Stimulated activated naive CD4-positive, alpha-beta T cell (primary cell): Measurements from ENCODE around the gene IRF2BP2.

Experiments
- DNase-seq, 6 experiments: peaks; one replicate each; lab custom pipeline; 2025; lab: John Stamatoyannopoulos, UW

IRF2BP2 gene

DNA sequence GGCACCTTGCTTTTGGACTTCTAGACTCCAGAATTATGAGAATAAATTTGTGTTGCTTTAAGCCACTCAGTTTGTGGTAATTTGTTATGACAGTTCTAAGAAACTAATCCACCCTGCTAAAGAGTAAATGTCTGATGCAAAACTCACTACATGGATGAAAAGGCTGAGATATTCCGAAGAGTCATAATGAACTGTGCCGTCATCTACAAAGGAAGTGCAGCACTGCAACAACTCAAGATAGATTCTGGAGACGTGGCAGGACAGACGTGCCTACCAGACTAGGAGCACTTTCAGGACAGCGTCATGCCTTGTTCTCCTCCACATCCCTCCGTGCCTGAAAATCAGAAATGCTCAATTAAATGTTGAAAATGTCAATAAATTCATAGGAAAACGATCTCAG is 24.4 kb upstream of the IRF2BP2 start:
- DNase-seq, result no peak

DNA sequence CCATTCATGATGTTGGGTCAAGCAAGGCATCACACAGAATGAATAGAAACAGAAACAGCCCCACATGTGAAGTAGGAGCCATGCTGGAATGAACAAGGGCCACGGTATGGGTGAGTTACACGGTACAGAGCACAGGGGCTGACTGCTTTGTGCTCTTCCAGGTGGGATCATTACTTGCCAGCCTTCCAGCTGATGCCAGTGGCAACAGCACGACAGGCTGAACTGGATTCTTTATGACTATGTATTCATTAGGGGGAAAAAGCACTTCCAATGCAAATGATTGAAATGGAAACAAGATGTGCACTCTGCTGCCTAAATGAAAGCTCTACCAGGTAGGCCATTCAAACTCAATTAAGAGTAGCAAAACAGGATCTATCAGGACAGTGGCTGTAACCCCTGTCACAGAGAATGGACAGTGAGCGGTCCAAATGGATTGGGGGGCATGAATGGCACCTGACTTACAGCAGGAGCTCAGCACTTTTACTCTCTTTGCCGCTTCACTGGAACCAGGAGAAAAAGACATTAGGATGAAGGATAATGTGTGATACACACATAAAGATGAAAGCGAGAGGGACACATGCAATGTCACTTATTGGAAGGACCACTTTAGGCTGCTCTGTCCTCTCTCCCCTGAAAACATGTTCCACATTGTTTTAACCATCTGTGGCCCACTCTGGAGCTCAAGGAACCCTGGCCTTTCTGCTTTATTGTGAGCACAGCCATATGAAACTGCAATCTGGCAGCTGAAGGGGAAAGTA is 23.4 kb upstream of the IRF2BP2 start:
- no peak for DNase-seq

DNA sequence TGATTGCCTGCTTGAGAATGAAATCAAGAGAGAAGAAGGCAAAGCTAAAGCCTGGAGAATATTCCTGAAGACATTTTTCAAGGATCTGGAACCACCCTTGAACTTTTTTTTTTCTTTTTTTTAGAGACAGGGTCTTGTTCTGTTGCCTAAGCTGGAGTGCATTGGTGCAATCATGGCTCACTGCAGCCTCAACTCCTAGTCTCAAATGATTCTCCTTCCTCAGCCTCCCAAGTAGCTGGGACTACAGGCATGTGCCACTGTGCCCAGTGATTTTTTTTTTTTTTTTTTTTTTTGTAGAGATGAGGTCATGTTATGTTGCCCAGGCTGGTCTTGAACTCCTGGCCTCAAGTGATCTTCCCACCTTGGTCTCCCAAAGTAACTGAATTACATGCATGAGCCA is 22.2 kb upstream of the IRF2BP2 start:
- DNase-seq, result no peak

DNA sequence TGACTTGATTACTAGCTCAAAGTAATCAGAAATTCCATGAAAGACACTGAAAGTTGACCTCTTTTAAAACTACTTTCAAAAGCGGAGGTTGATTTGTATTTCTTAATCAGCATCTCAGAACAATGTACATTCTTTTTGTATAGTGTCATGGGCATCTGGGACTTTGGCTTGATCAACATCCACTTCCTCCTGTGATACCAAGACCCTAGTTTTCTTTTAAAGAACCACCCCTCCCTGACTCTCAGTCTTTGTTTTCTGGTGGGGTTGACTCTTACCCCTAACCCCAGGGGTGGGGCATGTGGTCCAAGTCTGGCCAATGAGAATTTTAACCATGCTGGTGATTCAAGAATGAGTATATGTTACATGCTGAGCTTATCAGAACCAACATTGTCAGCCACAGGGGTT is 21.7 kb upstream of the IRF2BP2 start:
- DNase-seq, result no peak

DNA sequence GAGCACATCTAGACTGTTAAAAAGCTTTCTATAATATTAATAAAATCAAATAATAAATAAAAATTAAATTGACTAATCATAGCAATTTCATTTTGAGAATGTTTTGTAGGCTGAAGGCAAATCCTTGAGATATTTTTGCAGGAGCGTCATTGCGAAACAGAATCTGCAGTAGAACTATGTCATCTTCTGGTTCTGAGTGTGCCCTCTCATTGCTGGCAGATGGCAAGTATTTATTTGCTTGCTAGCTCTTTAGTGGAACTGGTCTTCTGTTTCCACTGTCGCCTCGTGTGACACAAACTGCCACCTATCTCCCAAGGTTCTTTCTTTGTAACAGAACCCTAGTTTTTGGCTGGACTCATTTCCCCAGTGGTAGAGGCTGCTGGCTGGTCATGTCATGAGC is 19.0 kb upstream of the IRF2BP2 start:
- DNase-seq, result no peak

DNA sequence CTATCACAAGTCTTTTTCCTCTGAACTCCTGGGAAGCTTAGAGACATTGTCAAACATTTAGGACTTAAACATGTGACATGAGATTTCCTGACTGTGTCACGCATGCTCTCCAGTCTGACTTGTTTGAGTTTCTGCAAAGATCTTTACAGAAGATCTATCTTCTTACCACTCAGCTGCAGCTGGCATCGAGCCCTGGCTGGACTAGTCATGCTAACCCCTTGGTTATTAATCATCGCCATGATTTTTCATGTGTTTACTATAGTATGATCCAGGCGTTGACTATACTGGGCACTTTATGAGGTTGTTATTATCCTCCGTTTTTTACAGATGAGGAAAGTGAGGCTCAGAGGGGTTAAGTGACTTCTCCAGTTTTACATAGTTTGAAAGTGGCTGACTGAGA is 18.1 kb upstream of the IRF2BP2 start:
- DNase-seq, result no peak

DNA sequence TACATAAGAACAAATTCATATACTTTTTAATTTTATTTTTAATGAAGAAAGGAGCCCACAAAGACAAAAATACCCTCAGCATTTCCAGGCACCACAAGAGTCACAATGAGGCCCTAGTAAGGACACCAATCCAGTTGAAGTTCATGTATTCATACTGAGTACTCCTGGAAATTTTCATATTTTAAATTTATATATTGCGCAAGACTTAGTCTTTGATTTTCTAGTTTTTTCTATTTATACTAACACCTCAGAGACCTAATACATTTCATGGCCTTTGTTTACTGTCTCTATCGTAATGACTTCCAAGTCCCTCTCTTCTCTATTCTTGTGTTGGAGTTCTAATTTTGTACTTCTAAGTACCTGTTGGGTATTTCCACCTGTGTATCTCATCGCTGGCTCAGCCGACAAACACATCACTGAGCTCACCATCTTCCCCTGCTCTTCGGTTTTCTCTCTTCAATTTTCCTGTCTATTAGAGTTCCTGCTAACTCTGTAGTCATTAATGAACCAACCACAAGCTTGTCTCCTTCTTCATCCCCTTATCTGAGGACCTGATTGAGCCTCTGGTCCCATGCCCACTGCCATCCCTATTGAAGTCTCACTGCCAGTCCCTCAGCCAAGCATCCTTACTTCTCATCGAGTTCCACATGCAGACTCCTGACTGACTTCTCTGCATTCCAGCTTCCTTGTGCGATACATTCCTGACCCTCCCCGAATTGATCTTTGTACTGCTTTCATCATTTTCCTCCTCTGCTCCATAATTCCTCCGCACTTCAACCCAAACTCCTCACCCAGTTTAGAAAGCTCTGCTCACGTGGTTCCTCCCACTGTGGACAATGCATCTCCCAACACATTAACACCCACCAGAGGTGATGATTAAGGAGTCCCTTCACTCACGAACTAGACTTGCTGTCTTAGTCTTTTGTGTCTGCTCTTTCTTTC is 17.3 kb upstream of the IRF2BP2 start:
- DNase-seq, result no peak

DNA sequence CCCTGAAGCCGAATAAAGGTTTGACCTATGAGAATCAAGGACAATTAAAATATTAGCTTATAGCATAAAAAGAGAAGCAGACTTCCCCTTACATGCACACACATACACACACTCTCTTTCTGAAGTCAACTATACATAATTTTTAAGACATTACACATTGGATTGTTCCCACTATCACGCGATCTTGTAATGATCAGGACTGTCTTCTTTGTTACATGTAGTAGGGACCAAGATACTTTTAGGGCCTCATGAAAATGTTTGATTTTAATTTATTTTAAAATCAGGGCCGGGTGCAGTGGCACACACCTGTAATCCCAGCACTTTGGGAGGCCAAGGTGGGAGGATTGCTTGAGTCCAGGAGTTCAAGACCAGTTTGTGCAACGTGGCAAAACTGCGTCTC is 16.4 kb upstream of the IRF2BP2 start:
- no peak for DNase-seq

DNA sequence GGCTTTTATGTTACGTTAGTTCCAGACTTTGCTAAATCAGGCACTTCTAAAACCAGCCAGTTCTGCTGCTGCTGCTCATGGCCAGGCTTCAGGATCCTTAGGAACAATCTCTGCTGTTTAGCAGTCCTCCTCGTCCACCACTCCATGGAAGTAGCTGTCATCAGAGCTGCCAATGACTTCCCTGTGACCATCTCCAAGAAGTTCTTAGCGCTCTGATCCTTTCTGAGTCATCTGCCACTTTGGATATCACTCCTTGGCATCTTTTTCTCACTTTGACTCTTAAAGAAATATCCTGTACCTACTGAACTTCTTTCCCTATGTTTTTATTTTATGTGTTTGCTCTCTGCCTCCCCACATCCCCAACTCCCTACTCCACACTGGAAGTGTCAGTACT is 14.7 kb upstream of the IRF2BP2 start:
- no peak for DNase-seq

DNA sequence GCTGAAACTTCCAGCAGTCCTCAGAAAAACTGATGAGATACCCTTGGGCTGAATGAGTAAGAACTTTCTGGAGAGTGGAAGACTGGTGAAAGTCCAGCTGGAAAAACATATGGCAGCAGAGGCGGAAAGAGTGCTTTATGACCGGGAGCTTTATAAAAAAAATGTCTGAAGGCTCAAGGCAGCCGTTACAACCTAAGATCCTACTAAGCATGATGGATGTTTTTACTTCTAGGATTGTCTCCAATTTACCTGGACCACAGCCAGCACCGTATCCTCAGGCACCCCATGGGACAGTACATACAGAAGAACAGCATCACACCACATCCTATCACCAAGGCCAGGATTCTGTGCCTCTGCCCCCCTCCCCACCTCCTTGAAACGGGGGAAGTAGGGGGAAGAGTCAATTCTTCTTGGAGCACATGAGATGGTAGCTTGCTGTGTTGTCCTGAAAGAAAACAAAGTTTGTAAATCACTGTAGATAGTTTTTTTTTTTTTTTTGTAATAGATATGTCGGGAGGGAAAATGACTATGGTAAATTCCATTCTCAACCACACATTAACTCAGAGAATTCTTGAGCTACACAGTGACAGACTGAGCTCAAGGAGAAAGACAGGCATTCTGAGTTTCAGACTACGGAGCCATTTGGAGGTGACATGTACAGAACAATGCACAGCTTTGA is 11.8 kb upstream of the IRF2BP2 start:
- no peak for DNase-seq

DNA sequence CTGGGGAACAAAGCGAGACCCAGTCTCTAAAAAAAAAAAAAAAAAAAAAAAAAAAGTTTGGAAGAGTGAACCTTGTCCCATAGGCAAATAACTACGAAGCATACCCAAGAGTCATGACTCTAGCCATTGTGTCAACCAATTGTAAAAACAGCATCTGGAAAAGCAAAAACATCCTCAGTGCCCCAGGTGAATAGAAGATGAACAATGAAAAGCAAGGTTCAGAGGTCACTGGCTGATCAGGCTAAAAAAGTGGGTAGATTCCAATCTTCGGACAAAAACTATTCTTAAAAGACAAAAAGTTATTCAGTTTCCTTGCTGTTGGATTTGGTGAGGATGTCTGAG is 11.1 kb upstream of the IRF2BP2 start:
- DNase-seq, result no peak

DNA sequence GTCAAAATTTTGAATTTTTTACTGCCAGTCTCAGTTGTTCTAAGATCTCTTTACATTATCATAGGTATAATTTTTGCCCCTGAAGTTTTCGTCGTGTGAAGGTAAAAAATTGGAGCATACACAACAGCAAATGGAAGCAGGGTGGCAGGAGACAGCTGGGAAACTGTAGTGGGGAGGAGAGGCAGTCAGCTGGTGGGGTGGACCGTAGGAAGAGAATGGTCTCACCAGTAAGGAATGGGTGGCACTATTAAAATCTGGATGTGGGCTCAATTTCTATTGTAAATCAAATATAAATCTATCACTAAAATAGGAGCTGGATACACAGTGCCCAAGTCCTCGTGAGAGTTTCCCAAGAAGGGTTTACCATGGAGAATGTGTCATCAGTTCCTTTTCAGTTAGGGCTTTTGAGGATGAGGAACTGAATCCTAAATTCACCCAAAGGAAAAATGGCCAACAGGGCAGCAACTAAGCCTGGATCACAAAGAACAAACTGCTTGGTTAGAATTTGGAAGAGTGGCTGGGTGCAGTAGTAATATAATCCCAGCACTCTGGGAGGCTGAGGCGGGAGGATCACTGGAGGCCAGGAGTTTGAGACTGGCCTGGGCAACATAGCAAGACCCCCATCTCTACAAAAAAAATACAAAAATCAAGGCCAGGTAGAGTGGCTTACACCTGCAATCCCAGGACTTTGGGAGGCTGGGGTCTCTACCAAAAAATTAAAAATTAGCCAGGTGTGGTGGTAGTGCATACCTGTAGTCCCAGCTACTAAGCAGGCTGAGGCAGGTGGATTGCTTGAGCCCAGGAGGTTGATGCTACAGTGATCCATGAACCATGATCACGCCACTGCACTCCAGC is 10.5 kb upstream of the IRF2BP2 start:
- no peak for DNase-seq

DNA sequence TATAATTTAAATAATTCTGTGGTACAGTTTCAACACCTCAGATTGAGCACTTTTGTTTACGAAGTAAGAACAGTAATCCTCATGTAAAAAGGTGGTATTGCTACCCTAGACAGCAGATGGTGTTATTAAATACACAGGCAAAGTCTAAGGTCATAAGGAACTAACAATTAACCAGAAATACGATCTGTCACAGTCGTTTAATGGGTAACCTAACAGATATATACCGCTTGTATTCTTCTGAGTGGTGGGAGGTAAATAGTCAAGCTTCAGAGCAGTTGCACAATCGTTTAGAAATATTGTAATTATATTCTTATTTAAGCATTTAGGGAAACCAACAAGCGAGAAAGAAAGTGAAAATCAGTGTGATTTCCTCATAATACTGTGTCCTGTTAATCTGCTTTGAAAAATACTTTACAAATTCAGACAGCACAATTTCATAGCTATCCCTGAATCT is 9.8 kb upstream of the IRF2BP2 start:
- DNase-seq, result no peak

DNA sequence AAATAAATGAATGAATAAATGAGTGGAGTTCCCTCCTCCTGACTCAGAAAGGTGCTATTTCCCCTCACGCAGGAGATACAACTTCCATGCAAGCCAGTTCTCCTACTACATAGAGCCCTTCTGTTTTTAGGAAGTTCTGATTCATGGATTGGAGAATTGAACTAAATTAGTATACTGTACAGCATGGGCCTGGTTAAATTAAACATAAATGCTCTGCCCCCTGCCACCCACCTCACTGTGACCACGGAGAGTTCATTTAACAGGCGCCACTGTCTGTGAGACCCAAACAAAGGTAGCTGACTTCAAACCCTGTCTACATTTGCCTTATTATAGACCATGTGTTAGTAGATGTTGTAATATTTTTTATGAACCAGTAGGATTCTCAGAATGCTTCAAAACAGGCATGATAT is 9.1 kb upstream of the IRF2BP2 start:
- no peak for DNase-seq

DNA sequence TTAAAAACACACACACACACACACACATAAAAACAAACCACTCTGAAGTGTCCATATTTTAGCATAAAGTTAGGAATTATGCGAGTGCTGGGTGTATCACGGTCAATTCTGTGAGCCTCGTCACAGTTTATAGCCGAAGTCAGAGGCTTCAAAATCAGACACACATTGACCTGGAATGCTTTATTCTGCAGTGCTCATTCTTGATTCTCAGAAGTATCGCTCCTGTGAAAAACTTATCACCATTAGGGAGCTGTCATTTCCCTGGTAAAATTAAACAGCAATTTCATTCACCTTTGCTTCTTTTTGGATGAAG is 8.7 kb upstream of the IRF2BP2 start:
- DNase-seq, result no peak

DNA sequence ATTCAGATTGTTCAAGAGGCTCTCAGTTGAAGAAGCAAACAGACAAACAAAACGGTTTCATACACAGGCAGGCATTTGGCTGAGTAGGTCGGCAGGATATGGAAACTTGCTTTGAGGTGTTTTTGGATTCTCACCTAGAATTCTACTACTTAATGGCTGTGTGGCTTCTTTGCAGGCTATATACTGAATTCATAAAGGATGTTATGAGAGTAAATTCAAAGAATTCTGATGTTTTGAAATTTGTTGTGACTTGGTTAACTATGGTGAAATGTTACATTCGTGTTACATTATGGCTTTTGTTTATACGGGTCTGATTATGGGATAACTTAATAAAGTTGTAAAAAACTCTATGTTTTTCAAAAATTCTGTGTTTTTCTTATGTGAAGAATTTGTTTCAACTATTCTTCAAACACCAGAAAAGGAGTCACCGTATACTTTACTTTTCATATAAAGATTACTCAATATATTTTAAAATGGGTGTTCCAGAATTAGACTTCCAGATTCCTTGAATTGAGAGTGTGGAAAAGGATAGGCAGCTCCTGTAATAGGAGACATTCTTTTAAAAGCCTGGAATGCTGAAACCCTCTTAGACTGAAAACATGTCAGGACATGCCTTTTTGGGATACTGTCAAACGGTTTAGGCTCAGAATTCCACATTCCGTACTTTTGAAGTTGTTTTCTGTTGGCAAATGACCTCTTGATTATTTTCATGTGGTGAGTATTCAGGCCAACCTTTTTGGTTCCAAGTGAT is 8.2 kb upstream of the IRF2BP2 start:
- no peak for DNase-seq

DNA sequence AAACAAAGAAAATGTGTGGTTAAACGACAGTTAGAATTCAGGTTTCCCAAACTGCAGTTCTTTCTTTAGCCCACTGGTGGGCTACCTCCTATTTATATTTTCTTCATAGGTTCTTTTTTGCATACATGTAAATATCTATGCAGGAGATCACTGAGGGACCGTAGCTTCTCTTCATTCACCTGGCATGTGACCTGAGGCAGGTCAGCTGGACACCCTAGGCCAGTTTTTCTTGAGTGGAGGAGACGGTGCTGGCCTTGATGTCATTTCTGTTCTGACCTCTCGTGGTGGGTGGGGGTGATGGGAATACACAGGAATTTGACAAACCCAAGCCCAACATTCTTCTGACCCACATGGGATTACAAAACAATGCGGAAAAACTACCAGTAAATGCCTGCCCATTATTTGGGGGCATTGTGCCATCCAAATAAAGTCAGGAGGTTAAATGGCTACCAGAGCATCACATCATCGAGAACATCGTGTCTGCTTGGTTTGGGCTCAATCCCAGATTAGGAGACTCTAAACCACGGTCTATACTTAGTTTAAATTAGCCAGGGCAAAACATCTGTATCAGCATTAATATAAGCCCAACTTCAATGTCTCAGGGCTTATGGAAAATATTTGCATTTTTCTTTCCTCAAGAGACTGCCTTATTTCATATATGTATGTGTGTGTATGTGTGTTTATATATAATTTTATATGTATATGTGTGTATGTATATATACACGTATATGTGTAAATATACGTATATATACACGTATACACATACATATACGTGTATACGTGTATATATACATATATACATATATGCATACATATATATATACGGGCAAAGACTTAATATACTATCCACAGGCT is 7.4 kb upstream of the IRF2BP2 start:
- DNase-seq, result no peak

DNA sequence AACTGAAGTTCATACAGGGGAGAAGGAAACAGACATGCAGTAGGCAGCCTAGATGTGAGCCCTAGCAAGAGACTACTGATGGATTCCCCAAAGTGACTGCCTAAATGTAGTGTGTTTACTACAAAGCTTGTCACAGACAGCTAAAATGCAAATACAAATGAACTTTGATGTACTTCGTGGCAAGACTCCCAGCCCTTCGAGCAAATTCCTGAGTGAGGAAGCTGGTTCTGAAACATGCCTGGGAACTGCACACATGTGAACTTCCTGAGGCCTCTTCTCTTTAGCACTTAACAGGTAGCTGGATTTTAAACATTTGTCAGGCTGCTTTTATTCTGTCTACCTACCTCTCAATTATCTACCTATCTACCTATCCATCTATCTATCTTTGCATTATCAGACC is 6.7 kb upstream of the IRF2BP2 start:
- no peak for DNase-seq

DNA sequence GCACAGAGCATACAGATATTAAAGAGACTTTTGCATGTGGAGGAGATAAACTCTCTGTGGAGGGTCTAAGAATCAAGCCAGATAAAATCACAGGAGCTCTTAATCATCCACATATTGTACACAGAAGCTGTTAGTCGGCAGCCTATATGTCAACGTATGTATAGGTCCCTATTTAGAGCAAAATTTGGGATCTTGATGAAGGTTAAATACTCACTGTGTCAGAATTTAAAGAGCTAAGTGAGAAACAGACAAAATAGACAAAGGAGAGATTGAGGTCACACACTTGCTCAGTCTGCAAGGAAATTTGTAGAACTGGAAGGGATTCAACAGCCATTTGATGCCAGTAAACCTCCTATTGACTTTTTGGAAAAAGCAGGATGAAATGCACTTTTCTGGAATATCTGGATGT is 4.1 kb upstream of the IRF2BP2 start:
- DNase-seq, result no peak

DNA sequence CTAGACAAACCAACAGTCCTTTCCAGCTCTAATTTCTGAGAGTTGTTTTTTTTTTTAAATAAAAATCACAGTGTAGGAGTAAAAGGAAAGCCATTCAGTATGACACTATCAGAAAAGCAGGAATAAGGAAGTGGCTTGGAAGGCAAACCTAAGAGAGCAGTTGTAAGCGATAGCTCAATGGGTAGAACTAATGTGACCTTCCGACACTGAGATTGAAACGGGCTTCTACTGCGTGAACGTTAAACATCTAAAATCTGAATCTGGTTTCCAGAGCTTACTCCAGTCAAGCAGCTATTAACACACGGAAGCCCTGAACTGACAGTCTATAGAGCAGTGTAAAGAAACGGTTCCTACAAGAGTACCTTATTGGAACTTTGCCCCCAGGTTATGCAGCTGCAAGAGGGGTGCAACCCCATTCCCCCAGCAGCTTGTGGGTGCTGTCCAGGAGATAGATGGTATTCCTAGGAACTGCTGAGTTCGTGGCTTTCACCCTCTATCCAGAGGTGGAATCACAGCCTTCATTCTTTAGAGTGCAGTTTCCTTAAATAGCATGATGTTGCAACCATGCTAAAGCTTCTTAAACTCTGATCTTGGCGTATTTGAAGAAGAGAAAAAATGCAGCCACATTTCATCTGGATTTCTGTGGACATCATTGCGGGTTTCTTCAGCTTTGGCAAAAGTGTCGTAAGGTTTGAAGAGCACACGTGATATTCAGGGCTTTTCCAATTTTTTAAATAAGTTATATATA is 3.3 kb upstream of the IRF2BP2 start:
- peak in 3 of 6 experiments; percentile 20 to 61 (median 31) for DNase-seq
